Urinary bladder (tissue), 4 donors: ENCODE results near the gene SLC8A2. TPM values are rescaled to one million over a fixed set of nuclear protein-coding genes. Genes with fewer than 3 reads are reported as not detected.

Experiments used
- DNase-seq: peaks from one replicate; pipeline ENCODE4 v3.0.0-alpha.2; 2015; ENCODE audit errors: extremely low spot score
- H3K27ac ChIP-seq: one replicate; pipeline ENCODE4 v1.5.1; 2013; ENCODE audit warnings: low read depth, mild to moderate bottlenecking, moderate library complexity
- H3K36me3 ChIP-seq: one replicate; pipeline ENCODE4 v1.6.1; 2013; ENCODE audit warnings: mild to moderate bottlenecking, moderate library complexity; ENCODE audit not compliant: insufficient read depth
- H3K4me1 ChIP-seq: one replicate; pipeline ENCODE4 v1.6.1; 2013; ENCODE audit warnings: mild to moderate bottlenecking, moderate library complexity; ENCODE audit not compliant: insufficient read depth
- H3K4me3 ChIP-seq: one replicate; pipeline ENCODE4 v1.5.1; 2013; ENCODE audit warnings: low read depth, low read length
- WGBS: extraction: QIAGEN DNeasy Blood & Tissue Kit; methylation state at CpG from one replicate; pipeline ENCODE4 v1.1.7; 2013; 5-methylcytosine and 5-hydroxymethylcytosine counted together
- polyA plus RNA-seq: library from polyadenylated mRNA; stranded (reverse); fragments of 200-250 nt; gene quantifications from one replicate; pipeline ENCODE4 v1.2.3, GENCODE V29; 2013
- total RNA-seq: library from RNA; depleted of rRNA; stranded (reverse); fragments of >200 nt; gene quantifications from one replicate; pipeline ENCODE4 v1.2.3, GENCODE V29; 2014
- donor health status: healthy with polysubstance abuse.
- donor health status: healthy.

The SLC8A2 gene
- total and polyA plus RNA-seq, 2 donors, result 1.5 to 10.2 TPM

- H3K36me3 ChIP-seq, result peaks cover 3% of the 10 kb centered on the region
- no peak overlapping the region for H3K27ac ChIP-seq
- WGBS, result 75% methylated on average over 11 of the region's 11 CpGs
- H3K4me3 ChIP-seq, result no peak overlapping the region
- no peaks in the 10 kb centered on the region for H3K4me1 ChIP-seq
- no peak for DNase-seq
These were observed 89.9 kb downstream of the SLC8A2 start for GRCh38 chr19:47381653-47382279.

GRCh38 chr19:47381121-47381520, 90.6 kb downstream of the SLC8A2 start:
- H3K36me3 ChIP-seq, result peaks cover 5% of the 10 kb centered on the region
- no peak overlapping the region for H3K4me3 ChIP-seq
- H3K4me1 ChIP-seq, result no peaks in the 10 kb centered on the region
- 89% methylated on average over 14 of the region's 14 CpGs for WGBS
- DNase-seq, result no peak
- H3K27ac ChIP-seq, result no peak overlapping the region

- no peak for DNase-seq
- 95% methylated on average over 6 of the region's 6 CpGs for WGBS
- no peak overlapping the region for H3K27ac ChIP-seq
- H3K4me3 ChIP-seq, result no peak overlapping the region
- H3K36me3 ChIP-seq, result peaks cover 7% of the 10 kb centered on the region
- no peaks in the 10 kb centered on the region for H3K4me1 ChIP-seq
These were observed 91.1 kb downstream of the SLC8A2 start for GRCh38 chr19:47380559-47380958.

GRCh38 chr19:47379381-47379938, 92.2 kb downstream of the SLC8A2 start:
- no peaks in the 10 kb centered on the region for H3K4me1 ChIP-seq
- no peak overlapping the region for H3K27ac ChIP-seq
- peaks cover 10% of the 10 kb centered on the region for H3K36me3 ChIP-seq
- no peak overlapping the region for H3K4me3 ChIP-seq
- no peak for DNase-seq
- 92% methylated on average over 23 of the region's 23 CpGs for WGBS

- Histone ChIP-seq H3K4me1 (no peaks in the 10 kb centered on the region), H3K36me3 (peaks cover 13% of the 10 kb centered on the region), H3K27ac (no peak overlapping the region), H3K4me3 (no peak overlapping the region)
- WGBS, result 94% methylated on average over 11 of the region's 11 CpGs
- no peak for DNase-seq
These were observed 93.4 kb downstream of the SLC8A2 start for GRCh38 chr19:47378246-47378645.

Other genes with a start within 250 kb of the SLC8A2 start
- gene BBC3, start 240.7 kb downstream of the SLC8A2 start, total RNA-seq, result 1.3 TPM
- 6.7 TPM for gene BBC3, start 240.7 kb downstream of the SLC8A2 start, polyA plus RNA-seq
- gene CCDC9, start 215.4 kb downstream of the SLC8A2 start, total RNA-seq, result 8.0 TPM
- 36.6 TPM for gene CCDC9, start 215.4 kb downstream of the SLC8A2 start, polyA plus RNA-seq
- 2.8 TPM for gene INAFM1, start 197.0 kb downstream of the SLC8A2 start, total RNA-seq
- gene INAFM1, start 197.0 kb downstream of the SLC8A2 start, polyA plus RNA-seq, result 32.0 TPM
- 1.8 TPM for gene C5AR1, start 162.0 kb downstream of the SLC8A2 start, total RNA-seq
- gene C5AR1, start 162.0 kb downstream of the SLC8A2 start, polyA plus RNA-seq, result 19.0 TPM
- gene C5AR2, start 139.7 kb downstream of the SLC8A2 start, total RNA-seq, result 0.85 TPM
- 4.9 TPM for gene C5AR2, start 139.7 kb downstream of the SLC8A2 start, polyA plus RNA-seq
- 9.5 TPM for gene DHX34, start 122.6 kb downstream of the SLC8A2 start, total RNA-seq
- gene DHX34, start 122.6 kb downstream of the SLC8A2 start, polyA plus RNA-seq, result 13.9 TPM
- 32.6 TPM for gene MEIS3, start 52.4 kb downstream of the SLC8A2 start, total RNA-seq
- 58.5 TPM for gene MEIS3, start 52.4 kb downstream of the SLC8A2 start, polyA plus RNA-seq
- gene KPTN, start 12.3 kb upstream of the SLC8A2 start, total RNA-seq, result 3.0 TPM
- 10.2 TPM for gene KPTN, start 12.3 kb upstream of the SLC8A2 start, polyA plus RNA-seq
- gene NAPA, start 43.2 kb upstream of the SLC8A2 start, total RNA-seq, result 33.4 TPM
- gene NAPA, start 43.2 kb upstream of the SLC8A2 start, polyA plus RNA-seq, result 107 TPM
- gene ZNF541, start 101.3 kb upstream of the SLC8A2 start, total RNA-seq, result 0.16 TPM
- 0.25 TPM for gene ZNF541, start 101.3 kb upstream of the SLC8A2 start, polyA plus RNA-seq
- 5.9 TPM for gene BICRA, start 137.2 kb upstream of the SLC8A2 start, total RNA-seq
- 10.9 TPM for gene BICRA, start 137.2 kb upstream of the SLC8A2 start, polyA plus RNA-seq
- gene EHD2, start 241.5 kb upstream of the SLC8A2 start, total RNA-seq, result 53.1 TPM
- gene EHD2, start 241.5 kb upstream of the SLC8A2 start, polyA plus RNA-seq, result 188 TPM